ENCODE data around the gene DDO.

DDO gene

DNA sequence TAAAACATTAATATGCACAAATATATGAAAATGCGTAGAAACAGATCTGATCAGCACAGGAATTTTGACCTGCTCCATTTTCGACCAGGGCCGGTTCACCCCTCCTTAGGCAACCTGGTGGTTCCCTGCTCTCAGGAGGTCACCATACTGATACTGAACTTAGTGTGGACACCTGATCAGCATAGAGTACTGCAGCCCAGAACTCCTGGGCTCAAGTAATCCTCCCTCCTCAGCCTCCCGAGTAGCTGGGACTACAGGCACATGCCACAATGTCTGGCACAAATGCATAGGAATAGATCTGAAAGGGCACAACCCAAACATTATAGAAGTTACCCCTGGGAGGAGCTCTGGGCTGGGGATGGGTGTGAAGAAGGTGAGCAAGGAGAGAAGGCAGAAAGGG lies 24.7 kb upstream of the DDO start:
- H3K18ac ChIP-seq (ENCODE audit: low read length): no peak overlapping the region
- no peak overlapping the region for H3K9ac ChIP-seq (ENCODE audit: low read length)
- H4K5ac ChIP-seq (ENCODE audit: low read length): no peak overlapping the region
- no CpG with 5 or more reads among the region's 4 CpGs for WGBS (ENCODE audit: extremely low coverage, insufficient coverage, low lambda C conversion rate)
- H2BK120ac ChIP-seq (ENCODE audit: low read depth, low read length): no peak overlapping the region
- DNase-seq: no peak
- no peaks in the 10 kb centered on the region for H3K36me3 ChIP-seq (ENCODE audit: control insufficient read depth, insufficient read depth, low read length)
- H3K23ac ChIP-seq (ENCODE audit: low read length): no peak overlapping the region
- H3K79me2 ChIP-seq (ENCODE audit: control insufficient read depth, insufficient read depth, low read length): no peaks in the 10 kb centered on the region
- H3K4ac ChIP-seq (ENCODE audit: low read depth, low read length): no peak overlapping the region
- no peak overlapping the region for H2BK15ac ChIP-seq (replicated peaks; ENCODE audit: low read depth)
- H3K79me1 ChIP-seq (ENCODE audit: low read length): no peaks in the 10 kb centered on the region
- no peak overlapping the region for H3K4me3 ChIP-seq (ENCODE audit: low read length)
- no peak overlapping the region for H2BK5ac ChIP-seq (ENCODE audit: low read length)
- H4K8ac ChIP-seq (ENCODE audit: low read depth, low read length): no peak overlapping the region
- H3K4me2 ChIP-seq (ENCODE audit: low read length): no peak overlapping the region
- H3K4me1 ChIP-seq (ENCODE audit: control insufficient read depth, low read depth, low read length): no peaks in the 10 kb centered on the region
- no peak overlapping the region for H3K56ac ChIP-seq (ENCODE audit: low read length)
- H2AK5ac ChIP-seq (ENCODE audit: low read length): no peak overlapping the region
- no peak overlapping the region for H3K27ac ChIP-seq (ENCODE audit: low read depth, low read length)
- no peaks in the 10 kb centered on the region for H3K27me3 ChIP-seq (ENCODE audit: insufficient read depth, low read length, poor library complexity)

DNA sequence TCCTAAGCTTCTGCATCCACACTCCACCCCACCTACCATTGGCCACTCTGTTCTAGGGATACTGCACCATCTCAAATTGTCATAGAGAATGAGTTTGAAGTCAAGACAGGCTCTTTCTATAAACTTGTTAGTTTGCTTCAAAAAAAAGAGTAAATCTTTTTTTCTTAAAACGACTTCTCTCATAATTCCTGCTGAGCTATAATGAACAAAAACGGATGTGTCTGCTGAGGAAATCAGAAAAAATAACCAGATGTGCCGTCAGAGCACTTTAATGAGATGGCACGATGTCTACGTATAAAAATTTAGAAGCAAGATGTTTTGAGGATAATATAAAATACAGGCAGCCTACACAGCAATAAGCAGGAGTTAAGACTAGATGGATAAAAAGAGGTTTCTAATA lies 24.0 kb upstream of the DDO start:
- H2BK15ac ChIP-seq (replicated peaks; ENCODE audit: low read depth): no peak overlapping the region
- H3K27me3 ChIP-seq (ENCODE audit: insufficient read depth, low read length, poor library complexity): no peaks in the 10 kb centered on the region
- no peak overlapping the region for H2AK5ac ChIP-seq (ENCODE audit: low read length)
- no peaks in the 10 kb centered on the region for H3K4me1 ChIP-seq (ENCODE audit: control insufficient read depth, low read depth, low read length)
- no peak overlapping the region for H3K4me2 ChIP-seq (ENCODE audit: low read length)
- H3K27ac ChIP-seq (ENCODE audit: low read depth, low read length): no peak overlapping the region
- H3K79me1 ChIP-seq (ENCODE audit: low read length): no peaks in the 10 kb centered on the region
- H3K79me2 ChIP-seq (ENCODE audit: control insufficient read depth, insufficient read depth, low read length): no peaks in the 10 kb centered on the region
- no peak overlapping the region for H3K56ac ChIP-seq (ENCODE audit: low read length)
- no CpG with 5 or more reads among the region's 5 CpGs for WGBS (ENCODE audit: extremely low coverage, insufficient coverage, low lambda C conversion rate)
- no peak overlapping the region for H4K5ac ChIP-seq (ENCODE audit: low read length)
- no peak overlapping the region for H2BK5ac ChIP-seq (ENCODE audit: low read length)
- no peak for DNase-seq
- no peak overlapping the region for H3K4ac ChIP-seq (ENCODE audit: low read depth, low read length)
- no peak overlapping the region for H2BK120ac ChIP-seq (ENCODE audit: low read depth, low read length)
- no peak overlapping the region for H3K9ac ChIP-seq (ENCODE audit: low read length)
- H3K36me3 ChIP-seq (ENCODE audit: control insufficient read depth, insufficient read depth, low read length): no peaks in the 10 kb centered on the region
- H3K18ac ChIP-seq (ENCODE audit: low read length): no peak overlapping the region
- no peak overlapping the region for H3K4me3 ChIP-seq (ENCODE audit: low read length)
- no peak overlapping the region for H4K8ac ChIP-seq (ENCODE audit: low read depth, low read length)
- no peak overlapping the region for H3K23ac ChIP-seq (ENCODE audit: low read length)

DNA sequence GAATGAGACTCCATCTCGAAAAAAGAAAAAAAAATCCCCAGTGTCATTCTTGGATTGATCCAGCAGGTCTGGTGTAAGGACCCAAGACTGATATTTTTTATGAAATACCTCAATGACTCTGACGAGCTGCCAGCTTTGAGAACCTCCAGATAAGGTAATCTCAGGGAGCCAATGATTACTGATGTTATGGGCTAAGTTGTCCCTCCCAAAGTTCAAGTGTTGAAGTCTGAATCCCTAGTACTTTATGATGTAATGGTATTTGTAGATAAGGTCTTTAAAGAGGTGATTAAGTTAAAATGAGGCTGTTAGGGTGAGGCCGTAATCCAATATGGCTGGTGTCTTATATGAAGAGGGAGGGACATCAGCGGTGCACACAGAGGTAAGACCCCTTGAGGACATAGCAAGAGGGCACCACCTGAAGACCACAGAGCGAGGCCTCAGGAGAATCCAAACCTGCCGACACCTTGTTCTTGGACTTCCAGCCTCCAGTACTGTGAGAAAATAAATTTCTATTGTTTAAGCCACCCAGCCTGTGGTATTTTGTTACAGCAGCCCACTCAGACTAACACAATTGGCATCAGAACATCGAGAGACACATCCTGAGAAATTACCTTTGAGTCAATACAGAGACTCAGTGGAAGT lies 19.7 kb upstream of the DDO start:
- no peak overlapping the region for H3K4ac ChIP-seq (ENCODE audit: low read depth, low read length)
- no peaks in the 10 kb centered on the region for H3K4me1 ChIP-seq (ENCODE audit: control insufficient read depth, low read depth, low read length)
- H3K4me2 ChIP-seq (ENCODE audit: low read length): no peak overlapping the region
- WGBS (ENCODE audit: extremely low coverage, insufficient coverage, low lambda C conversion rate): no CpG with 5 or more reads among the region's 7 CpGs
- no peak for DNase-seq
- H4K5ac ChIP-seq (ENCODE audit: low read length): no peak overlapping the region
- no peak overlapping the region for H4K8ac ChIP-seq (ENCODE audit: low read depth, low read length)
- H3K27me3 ChIP-seq (ENCODE audit: insufficient read depth, low read length, poor library complexity): no peaks in the 10 kb centered on the region
- no peaks in the 10 kb centered on the region for H3K79me1 ChIP-seq (ENCODE audit: low read length)
- H3K36me3 ChIP-seq (ENCODE audit: control insufficient read depth, insufficient read depth, low read length): no peaks in the 10 kb centered on the region
- H2BK5ac ChIP-seq (ENCODE audit: low read length): no peak overlapping the region
- no peak overlapping the region for H3K18ac ChIP-seq (ENCODE audit: low read length)
- H2BK15ac ChIP-seq (replicated peaks; ENCODE audit: low read depth): no peak overlapping the region
- H2BK120ac ChIP-seq (ENCODE audit: low read depth, low read length): no peak overlapping the region
- no peak overlapping the region for H2AK5ac ChIP-seq (ENCODE audit: low read length)
- H3K27ac ChIP-seq (ENCODE audit: low read depth, low read length): no peak overlapping the region
- H3K9ac ChIP-seq (ENCODE audit: low read length): no peak overlapping the region
- no peak overlapping the region for H3K23ac ChIP-seq (ENCODE audit: low read length)
- H3K4me3 ChIP-seq (ENCODE audit: low read length): no peak overlapping the region
- no peak overlapping the region for H3K56ac ChIP-seq (ENCODE audit: low read length)
- H3K79me2 ChIP-seq (ENCODE audit: control insufficient read depth, insufficient read depth, low read length): no peaks in the 10 kb centered on the region

DNA sequence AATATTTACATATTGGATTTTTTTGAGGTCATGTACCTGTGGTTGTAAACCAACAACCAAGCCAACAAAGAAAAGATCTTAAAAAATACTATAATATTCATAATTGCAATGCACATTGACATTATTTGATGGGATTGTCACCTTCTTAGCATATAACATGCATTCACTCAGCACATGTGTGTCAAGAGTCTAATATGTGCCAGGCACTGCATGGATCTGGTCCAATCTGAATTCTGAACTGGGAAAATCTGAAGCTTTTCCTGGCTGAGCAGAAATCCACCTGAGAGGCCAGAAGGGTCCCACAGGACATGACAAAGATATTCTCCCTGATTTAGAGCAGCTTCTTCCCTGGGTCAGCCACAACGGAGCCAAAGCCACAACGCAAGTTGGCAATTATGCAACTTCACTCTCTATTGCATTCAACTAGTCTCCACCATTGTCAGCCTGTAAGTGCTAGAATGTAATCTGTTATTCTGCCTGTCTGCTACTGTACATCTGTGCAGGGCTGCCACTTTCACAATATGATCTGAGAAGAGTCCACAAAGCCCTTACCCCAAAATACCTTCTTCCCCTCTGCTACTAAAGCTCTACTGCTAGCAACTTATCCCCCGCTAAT lies 17.0 kb upstream of the DDO start:
- Histone ChIP-seq H3K27me3 (ENCODE audit: insufficient read depth, low read length, poor library complexity) (no peaks in the 10 kb centered on the region), H3K79me1 (ENCODE audit: low read length) (no peaks in the 10 kb centered on the region), H3K36me3 (ENCODE audit: control insufficient read depth, insufficient read depth, low read length) (no peaks in the 10 kb centered on the region), H3K18ac (ENCODE audit: low read length) (no peak overlapping the region), H4K5ac (ENCODE audit: low read length) (no peak overlapping the region), H2BK15ac (replicated peaks; ENCODE audit: low read depth) (no peak overlapping the region), H3K4ac (ENCODE audit: low read depth, low read length) (no peak overlapping the region), H2AK5ac (ENCODE audit: low read length) (no peak overlapping the region), H2BK5ac (ENCODE audit: low read length) (no peak overlapping the region), H3K4me3 (ENCODE audit: low read length) (no peak overlapping the region), H3K23ac (ENCODE audit: low read length) (no peak overlapping the region), H2BK120ac (ENCODE audit: low read depth, low read length) (no peak overlapping the region), H3K4me2 (ENCODE audit: low read length) (no peak overlapping the region), H3K56ac (ENCODE audit: low read length) (no peak overlapping the region), H3K79me2 (ENCODE audit: control insufficient read depth, insufficient read depth, low read length) (no peaks in the 10 kb centered on the region), H3K27ac (ENCODE audit: low read depth, low read length) (no peak overlapping the region), H4K8ac (ENCODE audit: low read depth, low read length) (no peak overlapping the region), H3K4me1 (ENCODE audit: control insufficient read depth, low read depth, low read length) (no peaks in the 10 kb centered on the region), H3K9ac (ENCODE audit: low read length) (no peak overlapping the region)
- WGBS (ENCODE audit: extremely low coverage, insufficient coverage, low lambda C conversion rate): no CpG with 5 or more reads among the region's 3 CpGs
- no peak for DNase-seq

DNA sequence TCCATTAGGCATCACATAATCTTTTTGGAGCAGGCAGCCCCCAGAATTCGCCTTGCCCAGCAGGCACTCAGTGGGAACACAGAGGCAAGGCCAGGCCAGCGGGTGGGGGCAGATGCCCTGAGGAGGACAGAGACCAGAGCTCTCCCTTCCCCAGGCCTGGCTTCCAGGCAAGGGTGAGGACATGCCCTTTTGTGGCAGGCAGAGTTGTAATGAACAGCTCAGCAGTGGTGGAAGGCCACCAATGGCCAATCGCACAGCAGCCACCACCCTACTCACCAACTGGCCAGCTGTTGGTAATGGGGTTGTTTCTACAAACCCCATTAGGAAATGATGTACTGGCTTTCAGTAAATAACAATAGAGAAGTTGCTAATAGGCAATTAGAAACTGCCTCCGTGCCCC lies 15.4 kb upstream of the DDO start:
- no peak overlapping the region for H3K27ac ChIP-seq (ENCODE audit: low read depth, low read length)
- H3K36me3 ChIP-seq (ENCODE audit: control insufficient read depth, insufficient read depth, low read length): no peaks in the 10 kb centered on the region
- H2BK15ac ChIP-seq (replicated peaks; ENCODE audit: low read depth): no peak overlapping the region
- no peak overlapping the region for H2BK120ac ChIP-seq (ENCODE audit: low read depth, low read length)
- H2BK5ac ChIP-seq (ENCODE audit: low read length): no peak overlapping the region
- H4K5ac ChIP-seq (ENCODE audit: low read length): no peak overlapping the region
- DNase-seq: no peak
- H3K27me3 ChIP-seq (ENCODE audit: insufficient read depth, low read length, poor library complexity): no peaks in the 10 kb centered on the region
- WGBS (ENCODE audit: extremely low coverage, insufficient coverage, low lambda C conversion rate): no CpG with 5 or more reads among the region's 4 CpGs
- H3K4me2 ChIP-seq (ENCODE audit: low read length): no peak overlapping the region
- H3K9ac ChIP-seq (ENCODE audit: low read length): no peak overlapping the region
- H3K56ac ChIP-seq (ENCODE audit: low read length): no peak overlapping the region
- no peaks in the 10 kb centered on the region for H3K79me1 ChIP-seq (ENCODE audit: low read length)
- no peaks in the 10 kb centered on the region for H3K4me1 ChIP-seq (ENCODE audit: control insufficient read depth, low read depth, low read length)
- H4K8ac ChIP-seq (ENCODE audit: low read depth, low read length): no peak overlapping the region
- no peak overlapping the region for H3K18ac ChIP-seq (ENCODE audit: low read length)
- no peak overlapping the region for H3K4ac ChIP-seq (ENCODE audit: low read depth, low read length)
- no peak overlapping the region for H3K4me3 ChIP-seq (ENCODE audit: low read length)
- no peaks in the 10 kb centered on the region for H3K79me2 ChIP-seq (ENCODE audit: control insufficient read depth, insufficient read depth, low read length)
- no peak overlapping the region for H2AK5ac ChIP-seq (ENCODE audit: low read length)
- H3K23ac ChIP-seq (ENCODE audit: low read length): no peak overlapping the region

DNA sequence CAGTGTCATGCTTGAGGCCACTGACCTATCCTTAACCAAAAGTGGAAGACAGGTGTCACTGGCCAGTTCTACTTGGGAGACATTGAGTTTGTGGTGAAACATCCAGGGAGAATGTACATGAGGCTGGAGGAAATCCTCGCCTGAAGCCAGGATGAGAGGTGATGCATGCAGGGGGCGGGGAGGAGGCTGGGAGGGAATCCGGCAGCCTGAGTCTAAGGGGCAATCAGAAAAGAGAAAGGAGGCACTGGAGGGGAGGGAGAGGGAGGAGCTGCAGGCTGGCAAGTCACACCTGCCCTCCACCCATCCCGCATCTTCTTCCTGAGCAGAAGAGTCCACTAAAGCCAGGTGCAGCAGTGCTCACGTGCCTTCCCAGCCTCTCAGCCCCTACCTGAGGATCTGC lies 14.9 kb upstream of the DDO start:
- no peak overlapping the region for H2AK5ac ChIP-seq (ENCODE audit: low read length)
- H2BK15ac ChIP-seq (replicated peaks; ENCODE audit: low read depth): no peak overlapping the region
- WGBS (ENCODE audit: extremely low coverage, insufficient coverage, low lambda C conversion rate): no CpG with 5 or more reads among the region's 5 CpGs
- no peak overlapping the region for H3K27ac ChIP-seq (ENCODE audit: low read depth, low read length)
- no peak overlapping the region for H4K5ac ChIP-seq (ENCODE audit: low read length)
- H3K9ac ChIP-seq (ENCODE audit: low read length): no peak overlapping the region
- H3K18ac ChIP-seq (ENCODE audit: low read length): no peak overlapping the region
- H3K4me1 ChIP-seq (ENCODE audit: control insufficient read depth, low read depth, low read length): no peaks in the 10 kb centered on the region
- no peak overlapping the region for H3K4ac ChIP-seq (ENCODE audit: low read depth, low read length)
- no peak overlapping the region for H2BK5ac ChIP-seq (ENCODE audit: low read length)
- no peak overlapping the region for H2BK120ac ChIP-seq (ENCODE audit: low read depth, low read length)
- no peak for DNase-seq
- H3K79me2 ChIP-seq (ENCODE audit: control insufficient read depth, insufficient read depth, low read length): no peaks in the 10 kb centered on the region
- no peak overlapping the region for H4K8ac ChIP-seq (ENCODE audit: low read depth, low read length)
- H3K27me3 ChIP-seq (ENCODE audit: insufficient read depth, low read length, poor library complexity): no peaks in the 10 kb centered on the region
- no peak overlapping the region for H3K23ac ChIP-seq (ENCODE audit: low read length)
- no peaks in the 10 kb centered on the region for H3K79me1 ChIP-seq (ENCODE audit: low read length)
- H3K36me3 ChIP-seq (ENCODE audit: control insufficient read depth, insufficient read depth, low read length): no peaks in the 10 kb centered on the region
- no peak overlapping the region for H3K4me3 ChIP-seq (ENCODE audit: low read length)
- H3K56ac ChIP-seq (ENCODE audit: low read length): no peak overlapping the region
- H3K4me2 ChIP-seq (ENCODE audit: low read length): no peak overlapping the region

Measured in mesendoderm (in vitro differentiated cells).